NT2/D1 (cell line): Measurements from ENCODE around the gene EFCAB14.

Experiments used
- DNase-seq: peaks from one replicate; pipeline ENCODE4 v3.0.0-alpha.2; 2011; ENCODE audit warnings: low read depth, low spot score
- H3K27me3 ChIP-seq: 2 replicates; pipeline ENCODE4 v1.6.0; 2011; ENCODE audit warnings: mild to moderate bottlenecking; ENCODE audit not compliant: insufficient read length, insufficient read depth
- H3K36me3 ChIP-seq: 2 replicates; pipeline ENCODE4 v1.6.1; 2011; ENCODE audit warnings: mild to moderate bottlenecking, low read length, mixed read lengths; ENCODE audit not compliant: insufficient read depth, insufficient read length
- H3K4me1 ChIP-seq: 2 replicates; pipeline ENCODE4 v1.5.1; 2011; ENCODE audit not compliant: insufficient read depth, insufficient read length
- H3K4me3 ChIP-seq: 2 replicates; pipeline ENCODE4 v1.5.1; 2011; ENCODE audit warnings: low read depth; ENCODE audit not compliant: insufficient read length
- H3K9ac ChIP-seq: 2 replicates; pipeline ENCODE4 v1.6.0; 2011; ENCODE audit warnings: low read depth; ENCODE audit not compliant: insufficient read length
- H3K9me3 ChIP-seq: 2 replicates; pipeline ENCODE4 v1.5.1; 2011; ENCODE audit warnings: mild to moderate bottlenecking, low read length; ENCODE audit not compliant: insufficient read depth
- SUZ12 ChIP-seq: IDR thresholded peaks from 2 replicates; pipeline ENCODE4 v1.6.1; 2011; ENCODE audit not compliant: insufficient read length, insufficient read depth; ENCODE audit errors: extremely low read depth
- YY1 ChIP-seq: IDR thresholded peaks from 2 replicates; pipeline ENCODE4 v1.6.1; 2011; ENCODE audit not compliant: insufficient read length, insufficient read depth
- ZNF274 ChIP-seq: IDR thresholded peaks from 2 replicates; pipeline ENCODE4 v1.6.1; 2011; ENCODE audit warnings: mild to moderate bottlenecking, low read depth, low read length

The EFCAB14 gene

GRCh38 chr1:46681333-46682034 lies 37.4 kb downstream of the EFCAB14 start:
- no peak for TF ChIP-seq YY1
- no peak for TF ChIP-seq SUZ12
- TF ChIP-seq ZNF274 = no peak
- Histone ChIP-seq H3K4me3 (no peak overlapping the region), H3K4me1 (peaks cover 5% of the 10 kb centered on the region), H3K9ac (no peak overlapping the region), H3K9me3 (no peaks in the 10 kb centered on the region), H3K36me3 (peaks cover 90% of the 10 kb centered on the region), H3K27me3 (no peaks in the 10 kb centered on the region)
- no peak for DNase-seq

DNA sequence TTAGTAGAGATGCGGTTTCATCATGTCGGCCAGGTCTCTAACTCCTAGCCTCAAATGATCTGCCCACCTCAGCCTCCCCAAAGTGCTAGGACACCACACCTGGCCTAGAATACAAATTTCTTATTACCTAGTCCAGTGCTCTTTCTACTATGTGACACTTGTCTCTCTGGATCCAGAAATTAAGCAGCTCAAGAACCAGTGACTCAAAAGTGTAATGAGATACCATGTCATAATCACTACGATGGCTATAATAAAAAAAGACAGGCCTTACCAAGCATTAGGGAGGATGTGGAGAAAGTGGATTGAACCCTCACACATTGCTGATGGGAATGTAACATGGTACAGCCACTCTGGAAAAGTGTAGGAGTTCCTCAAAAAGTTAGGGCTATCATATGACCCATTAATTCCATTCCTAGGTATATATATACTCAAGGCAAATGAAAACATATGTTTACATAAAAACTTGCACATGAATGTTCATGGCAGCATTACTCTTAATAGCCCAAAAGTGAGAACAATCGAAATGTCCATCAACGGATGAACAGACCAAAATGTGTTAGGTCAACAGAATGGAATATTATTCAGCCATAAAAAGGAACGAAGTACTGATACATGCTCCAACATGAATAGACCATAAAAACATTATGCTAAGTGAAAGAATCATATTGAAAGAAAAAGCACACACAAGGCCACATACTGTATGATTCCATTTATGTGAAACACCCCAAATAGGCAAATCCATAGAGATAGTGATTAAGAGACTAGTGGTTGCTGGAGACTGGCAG lies 38.9 kb downstream of the EFCAB14 start:
- H3K27me3 ChIP-seq = no peaks in the 10 kb centered on the region
- no peak for TF ChIP-seq ZNF274
- TF ChIP-seq SUZ12 = no peak
- no peak for TF ChIP-seq YY1
- DNase-seq = no peak

DNA sequence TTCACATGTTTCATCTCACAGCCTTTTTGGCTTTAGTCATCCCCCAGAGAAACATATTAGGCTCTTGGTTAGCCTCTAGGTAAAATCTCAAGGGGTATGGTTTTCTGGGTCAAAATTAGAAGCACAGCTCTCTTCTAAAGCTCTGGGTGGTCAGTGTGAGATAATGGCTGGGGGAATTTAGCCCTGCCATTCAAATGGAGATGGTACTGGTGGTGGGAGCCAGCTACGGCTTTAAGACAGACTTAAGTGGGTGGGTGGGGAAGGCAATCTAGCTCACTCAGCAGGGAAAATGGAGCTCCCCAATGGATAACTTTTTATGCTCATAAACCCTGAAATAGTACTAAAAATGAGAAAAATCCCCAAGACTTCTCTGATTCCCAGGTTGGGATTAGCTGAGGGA lies 41.6 kb downstream of the EFCAB14 start:
- H3K9me3 ChIP-seq = no peaks in the 10 kb centered on the region
- H3K27me3 ChIP-seq = no peaks in the 10 kb centered on the region
- peak; percentile 86 for DNase-seq
- H3K4me3 ChIP-seq = no peak overlapping the region
- H3K4me1 ChIP-seq = peaks cover 12% of the 10 kb centered on the region
- H3K9ac ChIP-seq = no peak overlapping the region
- TF ChIP-seq YY1 = no peak
- no peak for TF ChIP-seq ZNF274
- no peak for TF ChIP-seq SUZ12
- peaks cover 70% of the 10 kb centered on the region for H3K36me3 ChIP-seq

More for the DNA sequence above, 38.9 kb downstream of the EFCAB14 start:
- H3K36me3 ChIP-seq = peaks cover 88% of the 10 kb centered on the region
- no peak overlapping the region for H3K9ac ChIP-seq
- H3K4me3 ChIP-seq = no peak overlapping the region
- peaks cover 7% of the 10 kb centered on the region for H3K4me1 ChIP-seq
- H3K9me3 ChIP-seq = no peaks in the 10 kb centered on the region

- no peaks in the 10 kb centered on the region for H3K27me3 ChIP-seq
- no peak for TF ChIP-seq SUZ12
- no peak for TF ChIP-seq YY1
- no peak for TF ChIP-seq ZNF274
- peaks cover 12% of the 10 kb centered on the region for H3K4me1 ChIP-seq
- H3K36me3 ChIP-seq = peaks cover 63% of the 10 kb centered on the region
- no peaks in the 10 kb centered on the region for H3K9me3 ChIP-seq
- H3K4me3 ChIP-seq = no peak overlapping the region
- H3K9ac ChIP-seq = no peak overlapping the region
- no peak for DNase-seq
These were observed 42.4 kb downstream of the EFCAB14 start for GRCh38 chr1:46676531-46676930.

DNA sequence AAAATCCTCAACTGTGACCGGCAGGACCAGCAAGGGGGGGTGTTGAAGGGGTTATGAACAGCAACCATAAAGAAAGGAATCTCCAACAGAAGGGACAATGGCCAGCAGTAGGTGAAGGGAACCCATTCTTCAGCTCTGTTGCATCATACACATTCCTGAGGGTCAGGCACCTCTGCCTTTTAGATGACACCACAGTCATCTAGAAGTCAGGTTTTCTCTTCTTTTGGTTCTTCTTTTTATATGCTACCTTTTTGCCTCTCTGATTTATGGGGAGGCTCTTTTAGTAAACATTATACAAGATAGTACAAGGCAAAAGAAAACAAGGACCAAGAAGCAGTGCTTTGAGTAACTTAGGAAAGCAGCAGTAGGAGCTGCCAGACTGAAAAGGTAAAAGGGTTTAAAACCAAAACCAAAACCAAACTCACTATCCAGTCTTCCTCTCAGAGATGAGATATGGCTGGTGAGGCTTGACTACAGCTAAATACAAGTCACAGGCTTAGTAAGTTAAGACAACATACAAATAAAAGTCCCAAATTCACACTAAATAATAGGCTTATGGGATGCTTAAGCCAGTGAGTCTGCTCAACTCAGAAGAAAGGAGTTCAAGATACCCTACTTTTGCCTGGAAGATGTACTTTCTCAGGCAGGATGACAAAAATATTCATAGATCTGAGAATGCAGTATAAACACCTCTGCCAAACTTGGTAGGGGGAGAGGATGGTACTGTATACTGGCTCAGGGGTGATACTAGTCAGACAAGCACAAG lies 43.2 kb downstream of the EFCAB14 start:
- no peak overlapping the region for H3K9ac ChIP-seq
- H3K27me3 ChIP-seq = no peaks in the 10 kb centered on the region
- no peak for DNase-seq
- H3K4me3 ChIP-seq = no peak overlapping the region
- TF ChIP-seq ZNF274 (no peak), SUZ12 (no peak), YY1 (no peak)
- peaks cover 12% of the 10 kb centered on the region for H3K4me1 ChIP-seq
- peaks cover 55% of the 10 kb centered on the region for H3K36me3 ChIP-seq
- H3K9me3 ChIP-seq = no peaks in the 10 kb centered on the region

DNA sequence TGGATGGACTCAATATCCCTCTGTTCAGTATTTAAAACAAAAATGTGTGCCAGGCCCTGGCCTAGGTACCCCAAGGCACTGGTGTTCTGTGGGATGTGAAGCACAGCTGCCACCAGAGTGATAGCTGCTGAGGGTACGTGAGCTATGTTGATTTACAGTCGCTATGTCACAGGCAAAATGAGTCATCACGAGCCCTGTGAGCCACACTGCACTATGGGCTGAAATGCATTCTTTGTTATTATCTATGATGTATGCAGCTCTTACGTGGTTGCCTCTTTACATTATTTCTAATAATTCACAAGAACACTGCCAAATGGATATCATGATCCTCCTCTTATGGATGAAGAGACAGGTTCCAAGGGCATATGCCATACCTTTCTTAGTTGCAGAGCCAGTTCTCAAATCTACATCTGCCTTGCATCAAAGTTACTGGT lies 45.1 kb downstream of the EFCAB14 start:
- TF ChIP-seq ZNF274 (no peak), YY1 (no peak), SUZ12 (no peak)
- Histone ChIP-seq H3K9me3 (no peaks in the 10 kb centered on the region), H3K9ac (no peak overlapping the region), H3K27me3 (peaks cover 10% of the 10 kb centered on the region), H3K36me3 (peaks cover 40% of the 10 kb centered on the region), H3K4me1 (peaks cover 12% of the 10 kb centered on the region), H3K4me3 (no peak overlapping the region)
- DNase-seq = no peak
